DOHH2 (cell line): ENCODE results near the gene SLC9A2.

ENCODE experiments used
- H3F3A ChIP-seq: fragments of 200-600 bp; sonication (generic), shearing (Covaris generic); 2 replicates; pipeline ENCODE4 v1.6.0; 2016; ENCODE audit warnings: antibody characterized with exemption, mild to moderate bottlenecking; ENCODE audit not compliant: control insufficient read depth, insufficient read depth
- H3K27ac ChIP-seq: fragments of 200-600 bp; sonication (generic); 2 replicates; pipeline ENCODE4 v1.5.1; 2014; ENCODE audit warnings: low read depth, mild to moderate bottlenecking, low read length, moderate library complexity
- H3K27me3 ChIP-seq: fragments of 200-600 bp; sonication (generic); 2 replicates; pipeline ENCODE4 v1.6.1; 2014; ENCODE audit warnings: mild to moderate bottlenecking, low read length, mixed read lengths; ENCODE audit not compliant: control insufficient read depth
- H3K36me3 ChIP-seq: fragments of 200-600 bp; sonication (generic); 2 replicates; pipeline ENCODE4 v1.6.1; 2014; ENCODE audit warnings: mild to moderate bottlenecking, low read length, moderate library complexity, mixed read lengths; ENCODE audit not compliant: control insufficient read depth
- H3K4me1 ChIP-seq: fragments of 200-600 bp; sonication (generic); 2 replicates; pipeline ENCODE4 v1.6.1; 2014; ENCODE audit warnings: mild to moderate bottlenecking, low read length, mixed read lengths; ENCODE audit not compliant: control insufficient read depth
- H3K4me2 ChIP-seq: fragments of 200-600 bp; sonication (generic); 2 replicates; pipeline ENCODE4 v1.6.0; 2014; ENCODE audit warnings: mild to moderate bottlenecking, low read length, moderate library complexity
- H3K4me3 ChIP-seq: fragments of 200-600 bp; sonication (generic); 2 replicates; pipeline ENCODE4 v1.5.1; 2014; ENCODE audit warnings: mild to moderate bottlenecking, low read length, mixed read lengths
- H3K79me2 ChIP-seq: fragments of 200-600 bp; sonication (generic); 2 replicates; pipeline ENCODE4 v1.6.1; 2014; ENCODE audit warnings: mild to moderate bottlenecking, low read length, mixed read lengths; ENCODE audit not compliant: control insufficient read depth
- H3K9me2 ChIP-seq: fragments of 200-600 bp; sonication (generic); replicated peaks from 2 replicates; pipeline ENCODE4 v1.6.1; 2014; ENCODE audit warnings: mild to moderate bottlenecking, low read length, mixed read lengths; ENCODE audit not compliant: control insufficient read depth
- H3K9me3 ChIP-seq: fragments of 200-600 bp; sonication (generic); 2 replicates; pipeline ENCODE4 v1.6.1; 2014; ENCODE audit warnings: antibody characterized with exemption, low read length, mixed read lengths; ENCODE audit not compliant: control insufficient read depth, insufficient read depth
- H4K20me1 ChIP-seq: fragments of 200-600 bp; sonication (generic); 2 replicates; pipeline ENCODE4 v1.6.0; 2014; ENCODE audit warnings: low read depth, mild to moderate bottlenecking, antibody characterized with exemption, low read length, moderate library complexity; ENCODE audit not compliant: control insufficient read depth, insufficient read depth
- EZH2phosphoT487 ChIP-seq: fragments of 200-600 bp; sonication (generic); IDR thresholded peaks from 2 replicates; pipeline ENCODE4 v1.6.1; 2017; ENCODE audit warnings: borderline replicate concordance, mild to moderate bottlenecking, antibody characterized with exemption, low read length, moderate library complexity, mixed read lengths
- TF ChIP-seq, protein P1 (sequence below): fragments of 200-600 bp; sonication (generic); IDR thresholded peaks from one replicate; pipeline ENCODE4 v1.5.1; 2014; ENCODE audit warnings: antibody characterized with exemption, mild to moderate bottlenecking, low read depth, low read length; ENCODE audit not compliant: poor library complexity, severe bottlenecking

SLC9A2 gene

DNA sequence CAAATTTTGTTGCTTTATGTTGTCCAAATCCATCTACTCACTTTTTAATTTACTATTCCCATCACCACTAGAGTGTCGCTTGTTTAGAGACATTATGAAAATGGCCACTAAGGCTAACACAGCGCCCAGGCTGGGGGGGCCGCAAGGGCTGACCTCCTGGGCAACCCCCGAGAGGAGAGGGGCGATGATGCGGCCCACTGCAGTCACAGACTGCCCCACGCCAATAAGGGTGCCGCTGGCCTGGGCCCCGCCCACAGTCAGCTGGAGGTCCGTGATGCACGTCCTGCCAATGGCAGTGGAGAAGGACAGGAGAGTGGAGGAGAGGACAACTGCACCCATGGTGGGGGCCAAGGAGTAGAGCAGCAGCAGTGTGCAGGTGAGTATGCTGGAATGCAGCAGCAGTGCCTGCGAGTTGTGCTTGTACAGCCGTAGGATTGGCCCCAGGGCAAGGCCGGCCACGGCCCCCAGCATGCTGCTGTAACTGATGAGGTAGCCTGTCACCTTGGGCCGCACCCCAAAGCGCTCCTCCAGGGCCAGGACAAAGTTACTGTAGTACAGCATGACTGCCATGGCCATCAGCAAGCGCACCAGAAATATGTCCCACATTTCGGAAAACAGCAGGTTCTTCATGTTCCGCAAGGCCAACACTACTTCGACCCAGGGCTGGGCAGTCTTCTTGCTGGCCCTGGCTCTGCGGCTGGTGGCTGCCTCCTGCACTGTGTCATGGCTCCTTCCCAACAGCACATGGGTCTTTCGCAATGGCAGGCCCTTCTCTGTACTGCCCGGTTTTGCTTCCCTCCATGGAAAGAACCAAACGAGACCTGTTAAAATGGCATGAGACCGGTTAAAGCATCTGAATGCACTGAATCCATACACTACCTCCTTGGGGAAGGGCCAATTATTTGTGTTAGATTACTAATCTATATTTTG, 99.3 kb downstream of the SLC9A2 start:
- peaks cover 35% of the 10 kb centered on the region for H3K36me3 ChIP-seq
- no peaks in the 10 kb centered on the region for H3F3A ChIP-seq
- no peaks in the 10 kb centered on the region for H3K9me2 ChIP-seq
- H3K4me3 ChIP-seq, result no peak overlapping the region
- no peak overlapping the region for H3K27ac ChIP-seq
- no peaks in the 10 kb centered on the region for H3K9me3 ChIP-seq
- no peaks in the 10 kb centered on the region for H3K27me3 ChIP-seq
- H3K4me2 ChIP-seq, result no peak overlapping the region
- H3K79me2 ChIP-seq, result no peaks in the 10 kb centered on the region
- no peaks in the 10 kb centered on the region for H4K20me1 ChIP-seq
- TF ChIP-seq, protein P1, sequence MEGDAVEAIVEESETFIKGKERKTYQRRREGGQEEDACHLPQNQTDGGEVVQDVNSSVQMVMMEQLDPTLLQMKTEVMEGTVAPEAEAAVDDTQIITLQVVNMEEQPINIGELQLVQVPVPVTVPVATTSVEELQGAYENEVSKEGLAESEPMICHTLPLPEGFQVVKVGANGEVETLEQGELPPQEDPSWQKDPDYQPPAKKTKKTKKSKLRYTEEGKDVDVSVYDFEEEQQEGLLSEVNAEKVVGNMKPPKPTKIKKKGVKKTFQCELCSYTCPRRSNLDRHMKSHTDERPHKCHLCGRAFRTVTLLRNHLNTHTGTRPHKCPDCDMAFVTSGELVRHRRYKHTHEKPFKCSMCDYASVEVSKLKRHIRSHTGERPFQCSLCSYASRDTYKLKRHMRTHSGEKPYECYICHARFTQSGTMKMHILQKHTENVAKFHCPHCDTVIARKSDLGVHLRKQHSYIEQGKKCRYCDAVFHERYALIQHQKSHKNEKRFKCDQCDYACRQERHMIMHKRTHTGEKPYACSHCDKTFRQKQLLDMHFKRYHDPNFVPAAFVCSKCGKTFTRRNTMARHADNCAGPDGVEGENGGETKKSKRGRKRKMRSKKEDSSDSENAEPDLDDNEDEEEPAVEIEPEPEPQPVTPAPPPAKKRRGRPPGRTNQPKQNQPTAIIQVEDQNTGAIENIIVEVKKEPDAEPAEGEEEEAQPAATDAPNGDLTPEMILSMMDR, result no peak
- no peak for TF ChIP-seq EZH2phosphoT487
- no peaks in the 10 kb centered on the region for H3K4me1 ChIP-seq

DNA sequence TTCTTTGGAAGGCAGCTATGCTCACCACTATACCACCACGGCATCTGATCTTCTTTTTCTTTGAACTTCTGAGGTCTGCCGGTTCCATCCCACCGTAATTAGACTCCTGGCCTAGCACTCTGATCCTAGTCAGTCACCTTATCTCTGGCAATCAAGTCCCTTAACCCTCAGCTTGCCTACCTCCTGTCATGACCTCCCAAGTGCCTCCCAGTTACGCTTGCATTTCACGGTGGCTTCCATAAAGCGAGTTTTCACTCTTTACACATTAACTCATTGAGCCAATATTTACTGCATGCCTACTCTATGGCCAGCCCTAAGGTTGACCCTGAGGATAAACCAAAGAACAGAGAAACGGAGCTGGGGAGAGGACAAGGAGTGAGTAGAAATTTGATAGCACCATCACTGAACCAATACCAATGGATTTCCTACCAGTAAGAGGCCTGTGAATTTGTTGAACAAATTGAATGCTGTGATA, 104.7 kb downstream of the SLC9A2 start:
- Histone ChIP-seq H4K20me1 (no peaks in the 10 kb centered on the region), H3K79me2 (no peaks in the 10 kb centered on the region), H3K9me3 (no peaks in the 10 kb centered on the region), H3K27ac (no peak overlapping the region), H3K4me2 (no peak overlapping the region), H3K4me3 (no peak overlapping the region), H3K4me1 (no peaks in the 10 kb centered on the region), H3K9me2 (no peaks in the 10 kb centered on the region), H3K36me3 (peaks cover 33% of the 10 kb centered on the region), H3F3A (no peaks in the 10 kb centered on the region), H3K27me3 (no peaks in the 10 kb centered on the region)
- TF ChIP-seq, protein P1, result no peak
- TF ChIP-seq EZH2phosphoT487, result no peak

DNA sequence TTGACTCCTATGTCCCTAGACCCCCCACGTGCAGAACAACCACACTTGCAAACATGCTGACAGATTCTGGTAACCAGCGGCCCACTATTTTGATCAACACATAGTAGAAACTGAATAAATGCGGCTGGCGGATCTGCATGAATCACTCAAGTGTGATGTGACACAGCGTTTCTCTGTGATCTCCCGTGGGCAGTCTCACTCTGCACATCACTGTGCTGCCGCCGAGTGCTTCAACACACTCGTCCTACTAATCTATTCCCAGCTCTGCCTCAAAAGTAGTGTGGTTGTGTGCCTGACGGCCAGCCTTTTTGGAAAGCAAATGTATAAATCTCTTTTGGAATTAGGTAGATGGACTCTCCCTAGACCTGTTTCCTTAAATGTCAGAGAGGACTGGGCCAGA, 105.2 kb downstream of the SLC9A2 start:
- Histone ChIP-seq H3K4me1 (no peaks in the 10 kb centered on the region), H3K9me2 (no peaks in the 10 kb centered on the region), H3K36me3 (peaks cover 37% of the 10 kb centered on the region), H4K20me1 (no peaks in the 10 kb centered on the region), H3K27me3 (no peaks in the 10 kb centered on the region), H3K4me3 (no peak overlapping the region), H3K79me2 (no peaks in the 10 kb centered on the region), H3K27ac (no peak overlapping the region), H3K4me2 (no peak overlapping the region), H3K9me3 (no peaks in the 10 kb centered on the region), H3F3A (no peaks in the 10 kb centered on the region)
- no peak for TF ChIP-seq EZH2phosphoT487
- TF ChIP-seq, protein P1, result no peak
